ENCODE results near the gene GALNT11.
"Not testable (repeated sequence)": the region's sequence is repeated elsewhere in the genome, so short reads cannot be mapped to it uniquely, and the experiment has no call there.

GALNT11 gene

DNA sequence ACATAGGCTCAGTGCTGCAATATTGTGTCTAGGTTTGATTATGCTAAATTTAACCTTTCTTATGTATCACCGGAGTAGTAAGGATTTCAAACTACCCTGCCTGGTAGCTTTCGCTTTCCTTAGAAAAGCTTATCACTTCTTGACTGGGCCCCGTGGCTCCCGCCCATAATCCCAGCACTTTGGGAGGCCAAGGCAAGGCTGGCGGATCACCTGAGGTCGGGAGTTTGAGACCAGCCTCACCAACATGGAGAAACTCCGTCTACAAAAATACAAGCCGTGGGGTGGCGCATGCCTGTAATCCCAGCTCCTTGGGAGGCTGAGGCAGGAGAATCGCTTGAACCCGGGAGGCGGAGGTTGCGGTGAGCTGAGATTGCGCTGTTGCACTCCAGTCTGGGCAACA, 49.9 kb downstream of the GALNT11 start:
- DNase-seq (ENCODE audit: low spot score), result not testable (repeated sequence)

DNA sequence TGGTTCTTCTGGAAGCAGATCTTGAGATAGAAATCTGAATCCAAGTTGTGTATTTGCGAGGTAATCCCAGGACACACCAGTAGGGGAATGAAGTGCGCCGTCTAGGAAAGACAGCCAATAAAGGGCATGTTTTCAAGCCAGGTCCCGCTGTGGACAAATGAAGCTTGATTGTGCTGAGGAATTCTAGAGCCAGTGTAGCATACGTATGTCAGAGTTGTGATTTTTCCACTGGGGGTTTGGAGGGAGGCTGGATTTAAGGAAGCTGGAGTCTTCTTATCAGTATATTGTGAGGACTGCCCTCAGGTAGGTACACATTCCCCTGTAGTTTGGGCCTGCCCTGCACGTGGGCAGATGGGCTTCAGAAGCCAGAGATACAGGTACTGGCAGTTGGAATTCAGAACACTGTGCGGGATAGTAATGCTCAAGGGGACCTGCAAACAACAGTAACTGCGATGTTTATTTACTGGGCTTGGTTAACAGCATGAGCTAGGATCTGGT, 50.9 kb downstream of the GALNT11 start:
- DNase-seq (ENCODE audit: low spot score), result no peak

DNA sequence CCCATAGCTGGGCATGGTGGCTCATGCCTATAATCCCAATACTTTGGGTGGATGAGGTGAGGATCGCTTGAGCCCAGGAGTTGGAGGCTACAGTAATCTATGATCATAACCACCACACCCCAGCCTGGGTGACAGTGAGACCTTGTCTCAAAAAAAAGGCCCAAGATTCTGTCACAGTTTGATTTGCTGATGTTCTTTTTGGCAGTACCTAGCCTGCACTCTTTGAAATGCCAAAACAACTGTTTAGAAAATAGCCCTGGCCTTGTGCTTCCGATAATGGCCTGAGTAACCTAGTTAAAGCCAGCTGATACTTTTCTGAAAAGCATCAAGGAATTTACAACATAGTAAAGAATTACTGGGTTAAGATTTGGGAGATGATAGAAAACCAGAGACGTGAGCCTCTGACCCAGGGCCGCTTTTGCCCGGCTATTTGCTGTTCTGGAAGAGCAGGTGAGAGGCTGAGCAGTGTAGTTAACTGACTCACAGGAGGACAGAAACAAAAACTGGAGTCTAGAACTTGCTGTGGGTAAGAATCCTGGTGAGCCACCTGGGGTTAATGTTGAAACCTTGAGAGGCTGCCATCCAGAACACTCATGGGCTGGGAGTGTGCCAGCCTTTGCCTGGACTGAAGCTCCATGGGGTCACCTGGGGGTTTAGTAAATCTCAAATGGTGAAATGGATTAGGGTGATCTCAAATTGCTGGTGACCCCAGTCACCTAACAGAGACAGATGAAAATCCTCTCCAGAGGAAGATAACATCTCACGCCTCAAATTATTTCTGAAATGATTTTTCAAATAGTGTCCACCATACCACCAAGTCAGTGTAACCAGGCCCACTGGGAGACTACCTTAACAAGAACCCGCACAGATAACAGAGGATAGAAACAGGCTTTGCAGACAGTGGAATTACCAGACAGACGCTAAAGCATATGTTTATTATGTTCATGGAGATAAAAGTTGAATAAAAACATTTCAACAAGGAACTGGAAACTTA, 51.8 kb downstream of the GALNT11 start:
- no peak for DNase-seq (ENCODE audit: low spot score)

DNA sequence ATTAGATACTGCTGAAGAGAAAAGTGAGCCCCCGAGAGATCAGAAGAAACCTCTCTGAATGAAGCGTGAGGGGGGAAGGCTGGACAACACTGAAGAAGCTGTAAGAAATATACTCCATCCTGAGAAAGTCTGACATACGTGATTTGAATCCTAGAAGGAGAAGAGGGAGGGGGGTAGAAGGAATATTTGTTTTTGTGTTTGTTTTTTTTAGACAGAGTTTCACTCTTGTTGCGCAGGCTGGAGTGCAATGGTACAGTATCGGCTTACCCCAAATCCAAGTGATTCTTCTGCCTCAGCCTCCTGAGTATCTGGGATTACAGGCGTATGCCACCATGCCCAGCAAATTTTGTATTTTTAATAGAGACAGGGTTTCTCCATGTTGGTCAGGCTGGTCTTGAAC, 52.6 kb downstream of the GALNT11 start:
- no peak for DNase-seq (ENCODE audit: low spot score)

DNA sequence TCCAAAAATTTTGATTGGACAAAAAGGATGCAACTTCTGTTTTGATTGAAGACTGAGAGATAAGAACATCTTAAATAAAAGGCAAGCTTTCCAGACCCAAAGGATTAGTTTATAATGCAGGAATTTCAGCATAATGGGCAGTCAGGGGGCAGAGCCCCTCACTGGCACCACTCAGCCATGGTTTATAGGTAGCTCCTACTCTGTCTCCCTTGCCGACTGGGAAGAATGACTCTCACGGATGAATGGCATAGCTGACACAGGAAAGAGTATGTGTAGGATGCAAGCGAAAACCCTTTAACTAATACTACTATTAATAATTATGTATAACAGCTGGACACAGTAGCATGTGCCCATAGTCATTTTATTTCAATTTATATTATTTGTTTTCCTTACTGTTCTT, 53.3 kb downstream of the GALNT11 start:
- no peak for DNase-seq (ENCODE audit: low spot score)

DNA sequence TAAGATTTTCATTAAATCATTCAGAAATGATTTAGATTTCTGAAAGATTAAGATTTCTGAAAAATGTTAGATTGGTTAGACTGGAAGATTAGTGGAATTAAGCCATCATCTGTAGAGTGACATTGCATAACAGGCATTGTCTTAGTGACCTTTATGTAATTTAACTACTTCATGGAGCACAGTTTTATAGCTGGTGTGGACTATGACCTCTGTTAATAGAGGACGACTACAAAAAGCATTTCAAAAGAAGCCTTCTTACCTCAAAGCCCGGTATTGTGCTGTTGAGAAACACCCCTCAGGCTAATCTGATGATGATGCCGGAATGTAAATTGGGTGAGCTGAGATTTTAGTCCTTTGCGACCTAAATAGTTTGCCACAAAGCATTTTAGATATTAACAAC, 55.6 kb downstream of the GALNT11 start:
- DNase-seq (ENCODE audit: low spot score), result no peak

DNA sequence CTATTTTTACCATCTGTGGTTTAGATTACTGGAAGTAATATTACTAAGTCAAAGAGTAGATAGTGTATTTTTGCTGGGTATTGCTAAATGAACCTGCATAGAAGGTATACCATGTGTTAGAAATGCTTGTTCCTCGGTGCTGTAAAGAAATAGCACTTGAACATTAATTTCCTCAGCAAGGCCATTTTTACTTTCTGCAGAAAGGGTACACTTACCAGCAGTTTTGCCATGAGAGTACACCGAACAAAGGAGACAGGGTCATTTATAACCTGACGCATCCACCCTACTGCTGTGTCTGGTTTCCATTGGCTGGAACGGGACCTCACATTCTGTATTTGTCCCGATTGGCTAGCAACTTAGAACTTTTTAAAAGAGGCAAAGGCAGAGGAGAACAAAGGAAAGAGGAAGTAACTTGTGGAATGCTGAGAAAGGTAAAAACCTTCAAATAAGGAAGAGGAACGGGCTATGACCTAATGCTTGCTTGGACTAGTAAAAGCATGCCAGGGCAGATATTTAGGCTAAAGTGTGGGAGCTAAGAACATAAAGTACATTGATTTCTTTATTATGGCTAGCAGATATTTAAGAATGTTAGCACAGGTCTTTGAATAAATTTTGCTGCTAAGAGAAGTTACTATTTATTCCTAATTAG, 56.7 kb downstream of the GALNT11 start:
- DNase-seq (ENCODE audit: low spot score), result not testable (repeated sequence)

DNA sequence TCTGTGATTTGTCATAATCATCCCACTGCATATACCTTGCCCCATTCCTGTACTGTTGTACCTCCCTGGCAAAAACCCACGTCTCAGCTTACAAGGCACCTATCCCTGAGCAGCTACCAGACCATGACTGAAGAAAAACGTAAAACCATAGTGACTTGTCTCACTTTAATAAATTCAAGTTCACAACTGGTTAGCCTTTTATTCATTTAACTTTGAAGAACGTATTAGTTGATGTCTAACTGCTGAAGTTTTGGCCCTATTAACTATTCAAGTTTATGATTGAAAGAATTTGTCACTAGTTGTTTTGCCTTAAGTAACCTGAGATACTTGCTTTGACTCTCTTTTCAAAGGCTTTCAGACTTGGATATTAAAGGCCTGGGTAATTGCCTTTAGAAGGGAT, 59.7 kb downstream of the GALNT11 start:
- DNase-seq (ENCODE audit: low spot score), result no peak

DNA sequence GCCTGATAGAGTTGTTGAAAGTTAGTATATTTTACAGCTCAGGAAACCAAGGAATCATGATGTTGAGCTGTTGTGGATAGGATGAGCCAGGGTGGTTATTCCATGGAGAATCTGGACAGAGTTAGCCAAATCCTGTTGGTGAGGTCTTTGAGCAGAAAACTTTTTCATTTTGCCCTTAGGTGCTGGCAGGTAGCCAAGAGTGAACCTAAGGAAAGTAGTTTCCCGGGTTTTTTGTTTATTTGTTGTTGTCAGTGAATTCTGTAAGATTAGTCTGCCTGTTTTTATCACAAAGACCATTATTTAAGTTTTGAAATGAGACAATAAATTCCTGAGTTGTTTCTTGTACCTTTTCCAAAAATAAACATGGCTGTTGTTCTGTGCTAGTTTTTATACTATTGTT, 61.0 kb downstream of the GALNT11 start:
- no peak for DNase-seq (ENCODE audit: low spot score)

DNA sequence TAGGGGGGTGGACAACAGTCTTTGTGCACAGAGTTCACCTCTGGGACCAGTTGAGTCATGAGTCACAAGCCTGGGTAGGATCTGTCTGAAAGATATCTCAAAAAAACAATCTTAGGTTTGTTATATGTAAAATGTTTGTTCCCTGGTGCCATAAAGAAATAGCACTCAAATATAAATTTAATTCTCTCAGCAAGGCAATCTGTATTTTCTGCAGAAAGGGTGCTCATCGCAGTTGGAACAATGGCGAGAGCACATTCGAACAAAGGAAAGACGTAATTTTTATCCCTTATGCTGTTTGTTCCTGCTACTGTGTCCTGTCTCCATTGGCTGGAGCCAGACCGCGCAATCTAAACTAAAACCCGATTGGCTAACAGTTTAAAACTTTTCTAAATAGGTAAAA, 63.7 kb downstream of the GALNT11 start:
- DNase-seq (ENCODE audit: low spot score), result no peak

DNA sequence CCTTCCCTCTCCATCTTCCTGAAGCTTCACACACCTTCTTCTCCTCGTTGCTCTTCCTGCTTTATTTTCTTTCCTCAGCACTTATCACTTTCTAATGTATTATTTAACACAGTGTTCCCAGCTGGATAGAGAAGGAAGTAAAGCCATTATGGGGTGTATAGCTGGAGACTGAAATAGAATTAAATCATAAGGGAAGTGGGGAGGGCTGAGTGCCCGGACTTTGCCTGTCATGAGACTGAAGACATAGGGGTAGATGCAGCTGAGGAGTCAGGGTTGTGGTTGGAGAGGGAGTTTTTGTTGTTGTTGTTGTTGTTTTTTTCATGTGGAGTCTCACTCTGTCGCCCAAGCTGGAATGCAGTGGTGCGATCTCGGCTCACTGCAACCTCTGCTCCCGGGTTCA, 65.3 kb downstream of the GALNT11 start:
- no peak for DNase-seq (ENCODE audit: low spot score)

DNA sequence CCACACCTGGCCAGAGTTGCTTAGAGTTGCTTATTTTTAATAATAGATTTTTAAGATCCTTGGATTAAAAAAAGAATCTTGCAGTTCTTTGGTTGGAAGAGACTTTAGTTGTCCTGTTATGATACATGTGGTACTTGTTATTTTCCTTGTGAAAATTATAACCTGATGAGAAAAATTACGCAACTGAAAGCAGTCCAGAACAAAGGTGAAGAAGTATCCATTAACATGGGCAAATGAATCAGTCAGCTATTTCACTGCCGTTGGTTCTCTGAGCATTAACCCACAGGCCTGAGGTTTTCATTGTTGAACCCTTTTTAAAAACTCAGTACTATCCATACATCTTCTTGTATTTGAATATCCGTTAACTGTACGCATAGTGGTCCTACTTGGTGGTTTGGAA, 68.2 kb downstream of the GALNT11 start:
- no peak for DNase-seq (ENCODE audit: low spot score)

DNA sequence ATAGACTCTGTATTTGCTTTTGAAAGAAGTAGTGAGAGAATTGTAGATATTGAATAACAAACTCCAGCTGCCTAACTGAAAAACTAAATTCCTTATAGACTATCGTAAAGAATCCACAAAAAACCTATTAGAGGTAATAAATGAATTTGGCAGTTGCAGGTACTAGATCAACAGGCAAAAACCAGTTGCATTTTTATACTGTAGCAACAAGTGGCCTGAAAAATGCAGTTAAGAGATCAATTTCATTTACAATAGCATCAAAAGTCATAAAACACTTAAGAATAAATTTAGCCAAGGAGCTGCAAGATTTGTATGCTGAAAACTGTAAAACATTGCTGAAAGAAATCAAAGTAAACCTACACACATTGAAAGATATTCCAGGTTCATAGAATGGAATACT, 70.3 kb downstream of the GALNT11 start:
- DNase-seq (ENCODE audit: low spot score), result no peak

DNA sequence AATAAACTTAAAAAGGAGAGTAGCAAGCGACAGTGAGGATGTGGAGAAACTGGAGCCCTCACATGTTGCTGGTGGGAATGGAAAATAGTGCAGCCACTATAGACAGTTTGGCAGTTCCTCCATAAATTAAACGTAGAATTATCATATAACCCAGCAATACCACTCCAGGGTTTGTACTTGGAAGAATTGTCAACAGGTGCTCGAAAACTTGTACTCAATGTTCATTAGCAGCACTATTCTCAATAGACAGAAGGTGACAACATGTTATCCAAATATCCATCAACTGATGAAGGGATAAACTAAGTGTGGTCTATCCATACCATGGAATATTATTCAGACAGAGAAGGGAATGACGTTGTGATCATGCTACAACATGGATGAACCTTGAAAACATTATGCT, 71.9 kb downstream of the GALNT11 start:
- DNase-seq (ENCODE audit: low spot score), result no peak

DNA sequence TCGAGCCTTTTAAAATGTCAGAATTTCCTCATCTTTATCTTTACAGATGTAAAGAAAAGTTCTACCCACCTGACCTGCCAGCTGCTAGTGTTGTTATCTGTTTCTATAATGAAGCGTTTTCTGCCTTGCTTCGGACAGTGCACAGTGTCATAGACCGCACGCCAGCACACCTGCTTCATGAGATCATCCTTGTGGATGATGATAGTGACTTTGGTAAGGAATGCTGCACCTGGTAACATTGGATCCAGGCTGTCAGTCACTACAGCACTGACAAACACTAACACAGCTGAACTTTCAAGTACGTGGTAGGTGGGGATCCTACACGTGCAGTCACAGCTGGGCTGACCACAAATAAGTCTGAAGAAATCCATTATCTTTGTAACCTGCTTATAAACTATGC, 77.6 kb downstream of the GALNT11 start:
- no peak for DNase-seq (ENCODE audit: low spot score)

DNA sequence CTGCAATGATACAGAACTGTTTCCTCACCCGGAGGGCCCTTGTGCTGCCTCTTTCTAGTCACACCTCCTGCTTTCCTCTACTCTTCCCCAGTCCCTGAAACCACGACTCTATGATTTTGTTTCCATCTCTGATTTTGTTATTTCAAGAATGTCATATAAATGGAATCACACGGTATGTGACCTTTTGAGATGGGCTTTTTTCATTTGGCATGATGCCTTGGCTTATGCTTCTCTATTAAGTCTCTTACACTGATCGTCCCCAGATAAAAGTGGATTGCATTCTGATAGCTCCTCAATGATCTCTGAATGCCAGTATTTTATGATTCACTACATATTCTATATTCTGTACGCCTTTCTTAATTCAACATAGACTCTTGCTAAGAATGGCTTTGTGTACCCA, 78.2 kb downstream of the GALNT11 start:
- DNase-seq (ENCODE audit: low spot score), result no peak

DNA sequence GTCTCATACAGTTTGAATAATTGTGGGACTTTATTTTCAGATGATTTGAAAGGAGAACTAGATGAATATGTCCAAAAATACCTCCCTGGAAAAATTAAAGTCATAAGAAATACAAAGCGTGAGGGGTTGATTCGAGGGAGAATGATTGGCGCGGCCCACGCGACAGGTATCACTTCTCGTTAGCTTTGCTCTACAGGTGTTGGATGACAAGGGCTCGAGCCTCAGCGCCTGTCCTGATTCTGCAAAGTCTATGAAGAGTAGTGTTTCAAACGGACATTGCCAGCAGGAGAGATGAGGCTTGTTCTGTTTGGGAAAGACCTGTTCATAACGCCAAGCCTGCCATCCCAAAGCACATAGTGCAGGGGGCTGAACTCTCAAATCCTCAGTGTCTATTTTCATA, 79.7 kb downstream of the GALNT11 start:
- DNase-seq (ENCODE audit: low spot score), result no peak

DNA sequence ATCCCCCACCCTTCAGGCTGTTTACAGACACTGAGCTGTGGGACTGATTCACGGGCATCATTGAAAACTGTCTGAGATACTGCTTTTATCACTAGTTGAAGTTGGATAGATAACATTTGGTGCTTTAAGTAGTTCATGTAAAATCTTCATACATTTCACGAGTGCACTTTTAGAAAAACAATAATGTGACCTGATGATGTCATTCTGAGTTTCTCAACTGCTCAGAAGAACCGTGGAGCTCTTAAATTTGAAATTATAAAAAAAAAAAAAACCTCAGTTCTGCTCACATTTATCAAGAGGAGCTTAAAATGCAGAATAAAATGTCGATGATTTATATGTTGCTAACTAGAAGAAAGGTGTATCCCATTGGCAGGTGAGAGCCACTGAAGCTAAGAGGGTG, 81.5 kb downstream of the GALNT11 start:
- DNase-seq (ENCODE audit: low spot score), result no peak

DNA sequence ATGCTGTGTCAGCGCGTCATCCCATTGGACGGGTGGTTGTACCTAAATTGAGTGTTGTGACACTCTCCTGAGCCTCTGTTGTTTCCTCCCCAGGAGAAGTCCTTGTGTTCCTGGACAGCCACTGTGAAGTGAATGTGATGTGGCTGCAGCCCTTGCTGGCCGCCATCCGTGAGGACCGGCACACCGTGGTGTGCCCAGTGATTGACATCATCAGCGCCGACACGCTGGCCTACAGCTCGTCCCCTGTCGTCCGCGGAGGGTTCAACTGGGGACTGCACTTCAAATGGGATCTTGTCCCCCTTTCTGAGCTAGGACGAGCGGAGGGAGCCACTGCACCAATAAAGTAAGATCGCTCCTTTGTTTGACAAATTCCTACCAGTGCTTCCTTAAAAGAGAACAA, 82.5 kb downstream of the GALNT11 start:
- no peak for DNase-seq (ENCODE audit: low spot score)

DNA sequence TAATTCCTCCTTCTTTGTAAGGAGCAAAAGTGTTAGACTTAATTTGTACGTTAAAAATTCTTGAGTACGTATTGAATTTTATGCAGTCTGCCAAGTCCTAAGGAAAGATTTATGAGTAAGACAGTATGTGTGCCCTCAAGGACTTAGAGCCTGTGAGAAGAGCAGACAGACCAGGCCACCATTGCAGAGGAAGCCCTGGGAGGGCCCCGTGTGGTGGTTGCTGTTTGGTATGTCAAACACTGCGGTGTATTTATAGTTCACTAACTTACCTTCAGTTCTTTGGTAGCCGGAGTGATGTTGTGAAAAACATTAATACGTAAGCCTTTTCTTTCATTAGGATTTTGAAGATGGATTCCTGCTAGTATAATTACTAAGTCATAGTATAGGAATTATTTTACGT, 82.9 kb downstream of the GALNT11 start:
- DNase-seq (ENCODE audit: low spot score), result no peak

DNA sequence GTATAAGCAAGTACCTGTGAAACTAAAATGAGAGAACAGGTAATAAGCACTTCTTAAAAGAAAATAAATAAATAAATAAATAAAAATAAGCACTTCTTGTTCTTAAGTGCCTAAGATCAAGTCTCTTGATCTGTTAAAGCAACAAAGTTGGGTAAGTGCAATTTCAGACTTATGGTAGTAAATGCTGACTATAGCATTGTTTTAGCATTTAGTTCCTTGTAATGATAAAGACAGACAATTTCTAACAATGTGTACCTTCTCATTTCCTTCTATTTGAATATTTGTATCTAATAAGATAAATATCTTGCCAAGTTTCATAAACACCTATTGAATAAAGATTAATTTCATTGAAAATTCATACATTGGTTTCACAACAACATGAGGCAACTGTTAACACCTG, 87.4 kb downstream of the GALNT11 start:
- no peak for DNase-seq (ENCODE audit: low spot score)

DNA sequence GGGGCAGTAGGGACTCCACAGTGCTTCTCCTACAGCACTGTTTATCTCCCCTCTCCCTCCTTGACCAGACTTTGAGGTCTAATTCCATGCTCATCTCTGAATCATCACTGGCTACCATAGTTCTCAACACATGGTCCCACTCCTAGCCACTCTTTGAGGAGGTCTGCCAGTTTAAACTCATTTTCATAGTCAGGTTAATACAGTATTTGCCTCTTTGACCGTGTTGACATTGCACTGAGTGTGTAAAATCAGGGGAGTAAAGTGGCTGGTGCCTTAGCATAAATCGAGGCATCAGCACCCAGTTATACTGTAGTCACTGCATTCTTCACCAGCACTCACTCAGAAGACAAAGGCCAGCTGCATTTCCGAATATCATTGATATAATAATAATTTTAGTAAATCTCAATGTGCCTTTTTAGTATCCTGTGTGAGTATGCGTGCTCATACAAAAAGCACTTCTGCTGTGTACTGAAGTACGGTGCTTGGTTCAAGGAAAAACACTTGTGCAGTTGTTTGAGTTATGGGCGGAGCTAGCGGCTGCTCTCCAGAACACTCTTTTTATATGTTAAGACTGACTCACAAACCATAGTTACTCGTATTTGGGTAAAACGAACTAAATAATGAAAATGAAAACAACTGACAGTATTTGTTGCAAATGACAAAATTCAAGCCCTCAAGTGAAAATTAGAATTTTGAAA, 89.7 kb downstream of the GALNT11 start:
- no peak for DNase-seq (ENCODE audit: low spot score)

DNA sequence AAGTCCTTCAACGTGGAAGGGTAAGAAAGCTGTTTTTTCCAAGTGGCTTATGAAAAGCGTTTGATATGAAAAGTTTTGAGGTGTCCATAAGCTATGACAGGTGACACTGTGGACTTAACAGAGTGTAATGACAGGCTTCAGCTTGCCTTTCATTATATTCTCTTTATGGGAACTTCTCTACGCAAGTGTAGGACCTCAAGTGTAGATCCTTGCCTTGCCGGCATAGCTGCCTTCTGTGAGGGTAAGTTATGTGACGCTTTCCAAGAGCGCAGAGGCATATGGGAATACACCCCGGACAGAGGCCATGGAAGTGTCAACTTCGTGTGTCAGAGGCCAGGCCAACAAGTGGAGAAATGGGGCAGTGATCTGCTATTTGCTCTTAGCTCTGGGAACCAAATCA, 91.9 kb downstream of the GALNT11 start:
- no peak for DNase-seq (ENCODE audit: low spot score)
